ENCODE results near the gene GPATCH1. TPM values are rescaled to one million over a fixed set of nuclear protein-coding genes. Genes with fewer than 3 reads are reported as not detected.

The GPATCH1 gene
- polyA plus RNA-seq, 1 donor from 2014 or later = 11.5 TPM

GRCh38 chr19:33047422-33047821, 33.6 kb upstream of the GPATCH1 start:
- no peaks in the 10 kb centered on the region for H4K20me1 ChIP-seq (ENCODE audit: insufficient read depth)
- no peak overlapping the region for H2AFZ ChIP-seq (ENCODE audit: low read depth, low read length)
- H3K36me3 ChIP-seq (ENCODE audit: insufficient read depth, low read length) = no peaks in the 10 kb centered on the region
- H3K4me2 ChIP-seq (ENCODE audit: low read length) = no peak overlapping the region
- H3F3A ChIP-seq (ENCODE audit: insufficient read depth, low read length, poor library complexity, severe bottlenecking) = no peaks in the 10 kb centered on the region
- TF ChIP-seq CTCF (IDR thresholded peaks at IDR 0.05; ENCODE audit: poor library complexity, severe bottlenecking) (no peak), MXI1 (conservative IDR thresholded peaks at IDR 0.05; ENCODE audit: poor library complexity, severe bottlenecking) (no peak), REST (IDR thresholded peaks at IDR 0.05; ENCODE audit: borderline replicate concordance) (no peak), SMC3 (conservative IDR thresholded peaks at IDR 0.05; ENCODE audit: poor library complexity) (no peak), EZH2 (IDR thresholded peaks at IDR 0.05; ENCODE audit: borderline replicate concordance, insufficient read depth, low read length, poor library complexity, severe bottlenecking) (no peak), EP300 (conservative IDR thresholded peaks at IDR 0.05; ENCODE audit: poor library complexity, severe bottlenecking) (no peak), RAD21 (conservative IDR thresholded peaks at IDR 0.05) (no peak), POLR2AphosphoS5 (IDR thresholded peaks at IDR 0.05) (no peak), TAF1 (IDR thresholded peaks at IDR 0.05; ENCODE audit: low read depth) (no peak)
- no peak overlapping the region for H3K27ac ChIP-seq (ENCODE audit: low read length)
- no peaks in the 10 kb centered on the region for H3K79me2 ChIP-seq (replicated peaks; ENCODE audit: insufficient read depth, low read length)
- H3K4me3 ChIP-seq (ENCODE audit: low read length) = no peak overlapping the region
- no peaks in the 10 kb centered on the region for H3K9me2 ChIP-seq (ENCODE audit: insufficient read depth, low read length)
- no peak overlapping the region for H3K9ac ChIP-seq (ENCODE audit: low read length)
- no peaks in the 10 kb centered on the region for H3K9me3 ChIP-seq (ENCODE audit: low read length)
- no peaks in the 10 kb centered on the region for H3K27me3 ChIP-seq (ENCODE audit: insufficient read depth, low read depth, low read length)

GRCh38 chr19:33048806-33049676, 31.9 kb upstream of the GPATCH1 start:
- Histone ChIP-seq H3K9me2 (ENCODE audit: insufficient read depth, low read length) (no peaks in the 10 kb centered on the region), H3K79me2 (replicated peaks; ENCODE audit: insufficient read depth, low read length) (no peaks in the 10 kb centered on the region), H3K4me2 (ENCODE audit: low read length) (no peak overlapping the region), H3K9ac (ENCODE audit: low read length) (no peak overlapping the region), H4K20me1 (ENCODE audit: insufficient read depth) (no peaks in the 10 kb centered on the region), H3K27me3 (ENCODE audit: insufficient read depth, low read depth, low read length) (no peaks in the 10 kb centered on the region), H3F3A (ENCODE audit: insufficient read depth, low read length, poor library complexity, severe bottlenecking) (no peaks in the 10 kb centered on the region), H3K36me3 (ENCODE audit: insufficient read depth, low read length) (no peaks in the 10 kb centered on the region), H3K27ac (ENCODE audit: low read length) (no peak overlapping the region), H3K4me3 (ENCODE audit: low read length) (no peak overlapping the region), H2AFZ (ENCODE audit: low read depth, low read length) (no peak overlapping the region), H3K9me3 (ENCODE audit: low read length) (no peaks in the 10 kb centered on the region)
- TF ChIP-seq POLR2AphosphoS5 (IDR thresholded peaks at IDR 0.05) = no peak
- TF ChIP-seq REST (IDR thresholded peaks at IDR 0.05; ENCODE audit: borderline replicate concordance) = no peak
